ENCODE data around the gene IRF9.
A peak's percentile ranks its signal among the peaks of the same experiment; 100 is the strongest.

Gene IRF9

DNA sequence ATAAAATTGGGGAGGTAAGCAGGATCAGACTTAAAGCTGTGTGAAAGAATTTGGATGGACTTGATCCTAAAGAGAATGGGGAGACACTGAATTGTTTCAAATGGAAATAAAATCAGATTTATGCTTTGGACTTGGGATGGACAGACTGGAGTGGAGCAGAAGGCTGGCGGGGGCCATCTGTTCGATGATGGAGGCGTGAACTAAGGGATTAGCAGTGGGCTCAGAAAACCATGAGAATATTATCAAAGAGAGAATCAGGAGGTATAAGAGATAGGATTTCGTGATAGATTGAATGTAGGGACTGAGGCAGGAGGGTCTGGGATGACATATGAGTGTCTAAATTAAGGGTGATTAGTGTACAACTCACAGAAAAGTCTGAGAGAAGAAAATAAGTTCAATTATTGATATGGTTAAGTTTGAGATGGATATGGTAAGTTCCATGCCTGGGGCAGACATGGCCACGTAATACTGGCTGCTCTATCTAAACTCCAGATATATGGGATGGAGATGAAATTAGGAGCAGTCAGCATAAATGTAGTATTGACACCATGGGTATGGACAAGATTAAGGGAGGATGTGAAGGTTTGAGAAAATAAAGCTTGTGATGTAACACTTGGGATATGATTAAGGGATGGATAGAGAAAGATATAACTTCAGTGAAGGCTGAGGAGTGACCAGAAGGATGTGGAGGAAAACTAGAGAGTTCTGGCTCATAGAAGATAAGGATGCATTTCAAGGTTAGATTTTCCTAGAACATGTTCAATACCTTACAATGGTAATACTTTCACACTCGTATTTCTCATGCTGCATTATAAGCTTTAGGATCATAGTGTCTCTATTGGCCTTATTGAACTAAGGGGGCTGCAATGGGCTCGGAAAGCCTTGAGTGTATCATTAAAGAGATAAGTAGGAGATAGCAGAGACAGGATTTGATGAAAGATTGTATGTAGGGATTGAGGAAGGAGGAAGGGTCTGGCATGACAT is 43.4 kb downstream of the IRF9 start:
- H3K27ac ChIP-seq = no peak overlapping the region
- peak in 1 of 2 donors; percentile 11 for DNase-seq
- H3K9me3 ChIP-seq = no peaks in the 10 kb centered on the region
- H3K36me3 ChIP-seq = peaks cover 38 to 52% (median 41%) of the 10 kb centered on the region in 3 donors
- no peaks in the 10 kb centered on the region for H3K4me1 ChIP-seq
- no peaks in the 10 kb centered on the region for H3K27me3 ChIP-seq
- TF ChIP-seq, protein P1, sequence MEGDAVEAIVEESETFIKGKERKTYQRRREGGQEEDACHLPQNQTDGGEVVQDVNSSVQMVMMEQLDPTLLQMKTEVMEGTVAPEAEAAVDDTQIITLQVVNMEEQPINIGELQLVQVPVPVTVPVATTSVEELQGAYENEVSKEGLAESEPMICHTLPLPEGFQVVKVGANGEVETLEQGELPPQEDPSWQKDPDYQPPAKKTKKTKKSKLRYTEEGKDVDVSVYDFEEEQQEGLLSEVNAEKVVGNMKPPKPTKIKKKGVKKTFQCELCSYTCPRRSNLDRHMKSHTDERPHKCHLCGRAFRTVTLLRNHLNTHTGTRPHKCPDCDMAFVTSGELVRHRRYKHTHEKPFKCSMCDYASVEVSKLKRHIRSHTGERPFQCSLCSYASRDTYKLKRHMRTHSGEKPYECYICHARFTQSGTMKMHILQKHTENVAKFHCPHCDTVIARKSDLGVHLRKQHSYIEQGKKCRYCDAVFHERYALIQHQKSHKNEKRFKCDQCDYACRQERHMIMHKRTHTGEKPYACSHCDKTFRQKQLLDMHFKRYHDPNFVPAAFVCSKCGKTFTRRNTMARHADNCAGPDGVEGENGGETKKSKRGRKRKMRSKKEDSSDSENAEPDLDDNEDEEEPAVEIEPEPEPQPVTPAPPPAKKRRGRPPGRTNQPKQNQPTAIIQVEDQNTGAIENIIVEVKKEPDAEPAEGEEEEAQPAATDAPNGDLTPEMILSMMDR (IDR thresholded peaks at IDR 0.05) = no peak
- intact Hi-C loops (cut with DNase I; ENCODE audit: low total_unique reads) = no loop called here
- no peak overlapping the region for H3K4me3 ChIP-seq

DNA sequence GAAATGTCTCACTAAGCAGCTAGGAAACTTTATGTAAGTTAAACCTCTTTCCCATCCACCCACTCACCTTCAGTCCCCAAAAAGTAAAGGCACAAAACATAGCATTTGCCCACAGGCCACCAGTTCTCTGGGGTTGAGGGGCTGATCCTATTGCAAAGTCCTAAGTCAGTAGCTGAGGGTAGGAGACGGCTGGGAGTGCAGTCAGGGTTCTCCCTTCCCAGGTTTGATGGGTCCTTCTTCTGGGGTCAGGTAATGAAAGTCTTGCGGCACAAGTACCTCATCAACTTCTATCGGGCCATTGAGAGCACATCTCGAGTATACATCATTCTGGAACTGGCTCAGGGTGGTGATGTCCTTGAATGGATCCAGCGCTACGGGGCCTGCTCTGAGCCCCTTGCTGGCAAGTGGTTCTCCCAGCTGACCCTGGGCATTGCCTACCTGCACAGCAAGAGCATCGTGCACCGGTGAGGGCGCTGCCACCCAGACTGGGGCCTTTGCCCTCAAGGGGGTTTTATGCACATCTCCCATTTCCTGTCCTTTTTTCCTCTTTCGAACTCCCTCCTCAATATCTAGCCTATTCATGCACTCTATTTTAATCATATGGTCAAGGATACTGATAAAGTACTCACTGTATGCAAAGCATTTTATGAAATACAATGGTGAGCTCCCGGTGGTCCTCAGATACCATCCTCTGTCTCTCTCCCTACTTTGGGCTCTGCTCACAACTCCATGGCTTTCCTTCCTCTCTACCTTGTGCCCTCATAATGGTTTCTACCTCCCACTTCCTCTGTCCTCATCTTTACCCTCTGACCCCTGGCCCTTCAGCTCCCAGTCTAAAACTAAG is 45.4 kb downstream of the IRF9 start:
- no peaks in the 10 kb centered on the region for H3K4me1 ChIP-seq
- TF ChIP-seq, protein P1 (IDR thresholded peaks at IDR 0.05) = no peak
- peaks cover 48 to 68% (median 53%) of the 10 kb centered on the region in 3 donors for H3K36me3 ChIP-seq
- peak in 1 of 2 donors; percentile 53 for DNase-seq
- no peak overlapping the region for H3K27ac ChIP-seq
- intact Hi-C loops (cut with DNase I; ENCODE audit: low total_unique reads) = no loop called here
- H3K9me3 ChIP-seq = no peaks in the 10 kb centered on the region
- H3K4me3 ChIP-seq = no peak overlapping the region
- no peaks in the 10 kb centered on the region for H3K27me3 ChIP-seq

DNA sequence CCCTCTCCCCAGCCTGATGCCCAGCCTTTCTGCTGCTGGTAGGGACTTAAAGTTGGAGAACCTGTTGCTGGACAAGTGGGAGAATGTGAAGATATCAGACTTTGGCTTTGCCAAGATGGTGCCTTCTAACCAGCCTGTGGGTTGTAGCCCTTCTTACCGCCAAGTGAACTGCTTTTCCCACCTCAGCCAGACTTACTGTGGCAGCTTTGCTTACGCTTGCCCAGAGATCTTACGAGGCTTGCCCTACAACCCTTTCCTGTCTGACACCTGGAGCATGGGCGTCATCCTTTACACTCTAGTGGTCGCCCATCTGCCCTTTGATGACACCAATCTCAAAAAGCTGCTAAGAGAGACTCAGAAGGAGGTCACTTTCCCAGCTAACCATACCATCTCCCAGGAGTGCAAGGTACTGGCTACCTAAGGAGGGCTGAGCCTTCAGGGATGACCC is 46.1 kb downstream of the IRF9 start:
- intact Hi-C loops (cut with DNase I; ENCODE audit: low total_unique reads) = no loop called here
- TF ChIP-seq, protein P1 (IDR thresholded peaks at IDR 0.05) = no peak
- Histone ChIP-seq H3K36me3 (peaks cover 47 to 66% (median 52%) of the 10 kb centered on the region in 3 donors), H3K9me3 (no peaks in the 10 kb centered on the region), H3K4me3 (no peak overlapping the region), H3K27ac (no peak overlapping the region), H3K4me1 (peaks cover 0 to 4% (median 3%) of the 10 kb centered on the region in 4 donors), H3K27me3 (no peaks in the 10 kb centered on the region)
- peak in 1 of 2 donors; percentile 28 for DNase-seq

DNA sequence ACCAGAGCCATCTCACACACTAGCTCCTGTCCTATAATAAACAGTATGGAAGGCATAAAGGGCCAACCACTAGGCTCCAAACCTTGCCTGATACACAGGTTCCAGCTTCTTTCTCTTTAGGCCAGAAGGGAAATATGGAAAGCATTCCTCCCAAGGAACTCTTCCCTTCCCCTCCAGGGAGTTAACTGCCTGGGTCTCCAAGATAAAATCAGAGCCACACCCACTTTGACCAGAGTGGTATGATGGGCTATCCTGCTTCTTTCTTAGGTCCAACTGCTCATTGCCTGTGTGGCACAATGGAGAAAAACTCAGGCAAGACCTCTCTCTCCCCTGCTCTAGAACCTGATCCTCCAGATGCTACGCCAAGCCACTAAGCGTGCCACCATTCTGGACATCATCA is 46.6 kb downstream of the IRF9 start:
- DNase-seq = peak in 1 of 2 donors; percentile 29
- intact Hi-C loops (cut with DNase I; ENCODE audit: low total_unique reads) = no loop called here
- H3K36me3 ChIP-seq = peaks cover 43 to 61% (median 48%) of the 10 kb centered on the region in 3 donors
- no peaks in the 10 kb centered on the region for H3K27me3 ChIP-seq
- H3K27ac ChIP-seq = no peak overlapping the region
- H3K4me1 ChIP-seq = peaks cover 0 to 8% (median 7%) of the 10 kb centered on the region in 4 donors
- no peaks in the 10 kb centered on the region for H3K9me3 ChIP-seq
- TF ChIP-seq, protein P1 (IDR thresholded peaks at IDR 0.05) = no peak
- no peak overlapping the region for H3K4me3 ChIP-seq

DNA sequence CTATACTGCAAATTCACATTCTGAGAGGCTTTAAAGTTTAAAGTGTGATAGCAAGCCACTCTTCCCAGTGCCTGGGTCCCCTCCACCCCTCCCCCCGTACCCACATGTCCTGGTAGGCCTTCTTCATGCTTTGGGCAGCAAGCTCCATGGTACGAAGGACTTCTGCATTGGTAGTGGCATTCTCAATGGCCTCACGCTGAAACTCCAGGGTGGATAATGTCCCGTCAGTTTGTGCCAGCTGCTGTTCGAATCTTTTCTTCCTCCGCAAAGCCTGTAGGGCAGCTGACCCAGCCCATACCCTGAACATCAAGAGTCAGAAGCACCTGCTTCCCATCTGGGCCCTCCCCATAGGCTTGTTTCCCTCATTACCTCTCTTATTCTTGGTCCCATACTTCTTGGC is 50.2 kb downstream of the IRF9 start:
- H3K27me3 ChIP-seq = no peaks in the 10 kb centered on the region
- peaks cover 0 to 31% (median 26%) of the 10 kb centered on the region in 4 donors for H3K4me1 ChIP-seq
- H3K27ac ChIP-seq = no peak overlapping the region
- intact Hi-C loops (cut with DNase I; ENCODE audit: low total_unique reads) = no loop called here
- no peak overlapping the region for H3K4me3 ChIP-seq
- H3K9me3 ChIP-seq = no peaks in the 10 kb centered on the region
- peak in 1 of 2 donors; percentile 35 for DNase-seq
- TF ChIP-seq, protein P1 (IDR thresholded peaks at IDR 0.05) = no peak
- H3K36me3 ChIP-seq = peaks cover 30 to 45% (median 39%) of the 10 kb centered on the region in 3 donors

Data from tibial artery (tissue), 4 donors.